K562 (cell line): Measurements from ENCODE around the gene ENOX2. TPM values are rescaled to one million over a fixed set of nuclear protein-coding genes. Genes with fewer than 3 reads are reported as not detected.

Experiments used
- ATAC-seq: fragments of 200-7000 bp; cut with Tn5 transposase; 3 replicates; pipeline ENCODE4 v1.9.1; 2020; ENCODE audit warnings: moderate library complexity
- BruUV-seq: library from RNA; stranded (reverse); fragments of 400-500 nt; replicated peaks from 2 replicates; lab custom pipeline; 2021; lab: Mats Ljungman, UMichigan
- CTCF ChIA-PET: fragments of 300-600 bp; formaldehyde crosslinking; extraction: SDS; loops from one replicate; lab custom pipeline; 2021; ENCODE audit warnings: low intra/inter-chr PET ratio; lab: Yijun Ruan, JAX
- POLR2A ChIA-PET: fragments of 300-600, 350-650 bp; sonication (Branson Sonifier 250); formaldehyde crosslinking; extraction: SDS; loops from one replicate; lab custom pipeline; 2021; ENCODE audit warnings: antibody characterized with exemption, inconsistent platforms; lab: Yijun Ruan, JAX
- DNase-seq, 4 experiments: peaks; one replicate each; pipeline versions ENCODE4 v3.0.0 to v3.0.0-alpha.2; 2011 to 2018; ENCODE audit warnings: low spot score in 3 of 4, mixed read lengths in 3 of 4; ENCODE audit errors: extremely low read depth in 1 of 4
- FAIRE-seq: peaks from 2 replicates; lab custom pipeline; 2011; peaks lifted over from hg19 to GRCh38; lab: Jason Lieb, UNC
- H2AFZ ChIP-seq: 2 replicates; pipeline ENCODE4 v1.6.0; 2011; ENCODE audit warnings: low read depth, low read length, control low read depth, inconsistent platforms
- H3K27ac ChIP-seq: fragments of 200-600 bp; 3 replicates; pipeline ENCODE4 v1.8.0; 2011; ENCODE audit warnings: low read depth, mild to moderate bottlenecking, control low read depth, inconsistent platforms, low read length, moderate library complexity, mixed read lengths; ENCODE audit errors: extremely low read depth
- H3K27me3 ChIP-seq, 2 experiments: fragments of 300-600 bp in 1 of 2; 2 replicates in 1 of 2; 3 replicates in 1 of 2; pipeline versions ENCODE4 v1.6.0 to v1.8.0; 2011; ENCODE audit warnings: inconsistent platforms in 2 of 2, low read length in 2 of 2, mild to moderate bottlenecking in 1 of 2, mixed read lengths in 1 of 2, moderate library complexity in 1 of 2; ENCODE audit not compliant: control insufficient read depth in 2 of 2, insufficient read depth in 2 of 2
- H3K36me3 ChIP-seq: fragments of 300-600 bp; 3 replicates; pipeline ENCODE4 v1.8.0; 2011; ENCODE audit warnings: mild to moderate bottlenecking, low read length, inconsistent platforms; ENCODE audit not compliant: control insufficient read depth, insufficient read depth
- H3K4me1 ChIP-seq, 2 experiments: fragments of 200-600 bp in 1 of 2; replicated peaks in 1 of 2; 2 replicates in 1 of 2; 3 replicates in 1 of 2; pipeline versions ENCODE4 v1.5.1 to v1.8.0; 2011; ENCODE audit warnings: inconsistent platforms in 2 of 2, low read length in 2 of 2, mild to moderate bottlenecking in 1 of 2, mixed read lengths in 1 of 2, moderate library complexity in 1 of 2; ENCODE audit not compliant: control insufficient read depth in 2 of 2, insufficient read depth in 2 of 2
- H3K4me2 ChIP-seq: 2 replicates; pipeline ENCODE4 v1.6.1; 2011; ENCODE audit warnings: low read length, control low read depth, inconsistent platforms, mixed read lengths; ENCODE audit not compliant: insufficient read depth
- H3K4me3 ChIP-seq: fragments of 200-600 bp; sonication (generic), shearing (Covaris generic); 2 replicates; pipeline ENCODE4 v1.5.1; 2016; ENCODE audit warnings: control low read depth, inconsistent platforms
- H3K79me2 ChIP-seq: fragments of 200-600 bp; 3 replicates; pipeline ENCODE4 v1.8.0; 2011; ENCODE audit warnings: low read length, inconsistent platforms; ENCODE audit not compliant: control insufficient read depth, insufficient read depth
- H3K9ac ChIP-seq, 2 experiments: 2 replicates each; pipeline versions ENCODE4 v1.6.0 to v1.6.1; 2011; ENCODE audit warnings: low read depth in 2 of 2, low read length in 2 of 2, control low read depth in 1 of 2, inconsistent platforms in 1 of 2, mild to moderate bottlenecking in 1 of 2, mixed read lengths in 1 of 2; ENCODE audit not compliant: insufficient read depth in 1 of 2
- H3K9me1 ChIP-seq: one replicate; pipeline ENCODE4 v1.6.0; 2011; ENCODE audit warnings: inconsistent platforms, mild to moderate bottlenecking, low read length, moderate library complexity; ENCODE audit not compliant: control insufficient read depth, insufficient read depth
- H3K9me3 ChIP-seq: replicated peaks from 2 replicates; pipeline ENCODE4 v1.5.1; 2011; ENCODE audit warnings: low read depth, low read length, inconsistent platforms; ENCODE audit not compliant: control insufficient read depth, insufficient read depth
- H4K20me1 ChIP-seq: replicated peaks from 2 replicates; pipeline ENCODE4 v1.6.1; 2011; ENCODE audit warnings: low read length, inconsistent platforms, mixed read lengths; ENCODE audit not compliant: control insufficient read depth, insufficient read depth
- GMEB1 ChIP-seq: fragments of 250-450 bp; sonication (Bioruptor Pico); IDR thresholded peaks from 2 replicates; pipeline ENCODE4 v1.4.0; 2020; ENCODE audit warnings: mild to moderate bottlenecking
- HNRNPUL1 ChIP-seq: fragments of 200-400 bp; formaldehyde crosslinking; IDR thresholded peaks from 2 replicates; pipeline ENCODE4 v1.6.1; 2017; ENCODE audit warnings: low read length
- ILK ChIP-seq: fragments of 450-650 bp; IDR thresholded peaks from 2 replicates; pipeline ENCODE4 v1.6.1; 2016; ENCODE audit warnings: missing genetic modification characterization, low read depth, mild to moderate bottlenecking, missing compliant biosample characterization, moderate library complexity, borderline replicate concordance
- MBD1 ChIP-seq: fragments of 250-450 bp; sonication (Bioruptor Pico); IDR thresholded peaks from 2 replicates; pipeline ENCODE4 v1.8.0; 2022; ENCODE audit warnings: inconsistent platforms
- PML ChIP-seq: IDR thresholded peaks from 2 replicates; pipeline ENCODE4 v1.6.1; 2012; ENCODE audit warnings: low read length, inconsistent platforms
- PTTG1 ChIP-seq: fragments of 450-650 bp; IDR thresholded peaks from 2 replicates; pipeline ENCODE4 v1.6.1; 2016; ENCODE audit warnings: low read depth, mild to moderate bottlenecking, missing genetic modification characterization, missing compliant biosample characterization
- SMARCC2 ChIP-seq: fragments of 450-650 bp; IDR thresholded peaks from 2 replicates; pipeline ENCODE4 v1.6.1; 2017; ENCODE audit warnings: antibody characterized with exemption, moderate library complexity, mild to moderate bottlenecking, low read depth
- ZNF407 ChIP-seq: fragments of 450-650 bp; IDR thresholded peaks from 2 replicates; pipeline ENCODE4 v1.6.1; 2016; ENCODE audit warnings: low read depth
- ZNF696 ChIP-seq: fragments of 250-450 bp; sonication (Bioruptor Pico); conservative IDR thresholded peaks from 2 replicates; pipeline ENCODE4 v1.4.0; 2020; ENCODE audit warnings: mild to moderate bottlenecking, moderate library complexity
- WGBS: fragments of 100-300 bp; shearing (Covaris generic); methylation state at CpG from one replicate; pipeline ENCODE4 v1.1.6; 2016; ENCODE audit warnings: low coverage, mixed read lengths; ENCODE audit not compliant: insufficient coverage; ENCODE audit errors: missing lambda C conversion rate; 5-methylcytosine and 5-hydroxymethylcytosine counted together
- in situ Hi-C: fragments of 300-500 bp; cut with MboI; formaldehyde crosslinking; loops from 4 replicates; pipeline ENCODE4 v1.15.0; 2018; ENCODE audit warnings: inconsistent platforms, mixed read lengths
- intact Hi-C: fragments of 100-400 bp; cut with micrococcal nuclease; formaldehyde crosslinking; loops from 2 replicates; pipeline ENCODE4 v1.14.2; 2022
- polyA plus RNA-seq, 8 experiments: library from polyadenylated mRNA; depleted of rRNA in 4 of 8; stranded (reverse) in 5 of 8; unstranded in 3 of 8; fragments of >200 nt; fragmentation: Nextera tagmentation in 2 of 8; fragmentation: Illumina TruSeq in 1 of 8; extraction: Ambion mirVana in 2 of 8; extraction: Trizol in 1 of 8; gene quantifications; 2 replicates each; pipeline versions ENCODE4 v1.2.1 to v1.2.3, GENCODE V29; 2011 to 2014; ENCODE audit warnings: inconsistent platforms in 1 of 8, missing spikeins in 1 of 8
- total RNA-seq, 7 experiments: library from RNA; depleted of rRNA in 6 of 7; stranded (reverse); fragments of >200 nt in 6 of 7; fragmentation: Illumina TruSeq in 2 of 7; extraction: Trizol in 2 of 7; gene quantifications; 2 replicates each; pipeline versions ENCODE4 v1.2.1 to v1.2.3, GENCODE V29; 2011 to 2021; ENCODE audit warnings: low replicate concordance in 1 of 7

Gene ENOX2
- total and polyA plus RNA-seq, 9 of the 15 experiments (the other 6 are each of a cell fraction or from before 2014, with no cell fraction given), result 6.1 to 24.0 (median 13.8) TPM

- TF ChIP-seq ILK (tag), result no peak
- no peak for TF ChIP-seq PTTG1
- no peak for TF ChIP-seq ZNF696 (CRISPR knock-in tag)
- TF ChIP-seq HNRNPUL1, result no peak
These were observed 279.5 kb downstream of the ENOX2 start (continued) for GRCh38 chrX:130623518-130623917.

GRCh38 chrX:130615941-130616340, 287.1 kb downstream of the ENOX2 start:
- no peaks in the 10 kb centered on the region for H3K9me3 ChIP-seq
- intact Hi-C loops, result no loop called here
- TF ChIP-seq MBD1 (CRISPR knock-in tag) (no peak), ZNF407 (no peak), SMARCC2 (no peak), PML (no peak), GMEB1 (no peak)

More at GRCh38 chrX:130615941-130616340, 287.1 kb downstream of the ENOX2 start:
- ChIA-PET POLR2A (no interaction called here), CTCF (no interaction called here)
- no peaks in the 10 kb centered on the region for H3K36me3 ChIP-seq
- H3K4me3 ChIP-seq, result no peak overlapping the region
- H3K4me1 ChIP-seq, result no peaks in the 10 kb centered on the region
- no TSS peak for BruUV-seq
- H3K9me1 ChIP-seq, result no peaks in the 10 kb centered on the region
- H3K27ac ChIP-seq, result no peak overlapping the region
- 10% methylated on average over 3 of the region's 3 CpGs for WGBS
- DNase-seq (no peak), ATAC-seq (no peak), FAIRE-seq (no peak)
- no peaks in the 10 kb centered on the region for H3K79me2 ChIP-seq
- H3K4me2 ChIP-seq, result no peak overlapping the region
- no peak overlapping the region for H3K9ac ChIP-seq
- in situ Hi-C loops, result no loop called here
- H2AFZ ChIP-seq, result no peak overlapping the region
- no peaks in the 10 kb centered on the region for H3K27me3 ChIP-seq
- no peaks in the 10 kb centered on the region for H4K20me1 ChIP-seq
